Measurements from ENCODE around the gene FBXO8. TPM values are rescaled to one million over a fixed set of nuclear protein-coding genes. Genes with fewer than 3 reads are reported as not detected.

The FBXO8 gene
- total RNA-seq, 1 experiment from 2014 or later = 5.8 TPM

DNA sequence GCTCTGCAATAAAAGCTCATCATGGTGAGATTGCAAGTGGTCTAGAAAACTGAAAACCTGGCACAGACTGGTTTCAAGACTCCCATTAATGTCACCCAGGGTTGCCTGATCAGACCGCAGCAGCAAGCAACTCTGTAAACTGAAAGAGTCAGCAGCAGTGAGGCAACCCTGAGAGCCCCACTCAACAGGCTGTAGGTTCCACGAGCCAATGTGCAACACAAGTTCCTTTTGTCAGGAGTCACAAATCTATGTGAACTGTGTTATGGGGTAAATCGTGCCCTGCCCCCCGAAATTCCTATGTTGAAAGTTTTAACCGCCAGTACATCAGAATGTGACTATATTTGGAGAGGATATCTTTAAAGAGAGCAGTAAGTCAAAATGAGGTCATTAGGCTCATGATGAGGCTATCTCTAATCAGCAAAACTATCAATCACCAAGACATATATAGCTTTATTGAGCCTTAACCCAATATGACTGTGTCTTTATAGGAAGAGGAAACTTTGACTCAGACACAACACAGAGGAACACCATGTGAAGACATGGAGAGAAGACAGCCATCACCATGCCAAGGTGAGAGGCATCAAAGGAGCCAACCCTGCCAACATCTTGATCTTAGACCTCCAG, 94.0 kb downstream of the FBXO8 start:
- TF ChIP-seq, protein P1, sequence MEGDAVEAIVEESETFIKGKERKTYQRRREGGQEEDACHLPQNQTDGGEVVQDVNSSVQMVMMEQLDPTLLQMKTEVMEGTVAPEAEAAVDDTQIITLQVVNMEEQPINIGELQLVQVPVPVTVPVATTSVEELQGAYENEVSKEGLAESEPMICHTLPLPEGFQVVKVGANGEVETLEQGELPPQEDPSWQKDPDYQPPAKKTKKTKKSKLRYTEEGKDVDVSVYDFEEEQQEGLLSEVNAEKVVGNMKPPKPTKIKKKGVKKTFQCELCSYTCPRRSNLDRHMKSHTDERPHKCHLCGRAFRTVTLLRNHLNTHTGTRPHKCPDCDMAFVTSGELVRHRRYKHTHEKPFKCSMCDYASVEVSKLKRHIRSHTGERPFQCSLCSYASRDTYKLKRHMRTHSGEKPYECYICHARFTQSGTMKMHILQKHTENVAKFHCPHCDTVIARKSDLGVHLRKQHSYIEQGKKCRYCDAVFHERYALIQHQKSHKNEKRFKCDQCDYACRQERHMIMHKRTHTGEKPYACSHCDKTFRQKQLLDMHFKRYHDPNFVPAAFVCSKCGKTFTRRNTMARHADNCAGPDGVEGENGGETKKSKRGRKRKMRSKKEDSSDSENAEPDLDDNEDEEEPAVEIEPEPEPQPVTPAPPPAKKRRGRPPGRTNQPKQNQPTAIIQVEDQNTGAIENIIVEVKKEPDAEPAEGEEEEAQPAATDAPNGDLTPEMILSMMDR (IDR thresholded peaks at IDR 0.05) = no peak
- TF ChIP-seq SIN3A (IDR thresholded peaks at IDR 0.05; ENCODE audit: borderline replicate concordance, insufficient read depth, low read depth, low read length) = no peak
- TF ChIP-seq TCF7L2 (IDR thresholded peaks at IDR 0.05; ENCODE audit: low read depth, low read length) = no peak
- no peak for TF ChIP-seq POLR2AphosphoS5 (IDR thresholded peaks at IDR 0.05; ENCODE audit: low read depth, low read length)
- no peak for TF ChIP-seq REST (IDR thresholded peaks at IDR 0.05; ENCODE audit: insufficient read depth in 1 of 2, low read depth in 2 of 2, low read length in 1 of 2)
- Histone ChIP-seq H3K4me3 (ENCODE audit: low read depth in 2 of 2, low read length in 2 of 2) (no peak overlapping the region), H3K27ac (ENCODE audit: low read length) (no peak overlapping the region), H3K4me1 (ENCODE audit: control insufficient read depth, insufficient read depth, low read length) (no peaks in the 10 kb centered on the region), H3K9me3 (ENCODE audit: control insufficient read depth, insufficient read depth, low read depth, low read length) (no peaks in the 10 kb centered on the region), H3K27me3 (ENCODE audit: control insufficient read depth, insufficient read depth, low read length) (no peaks in the 10 kb centered on the region), H3K36me3 (ENCODE audit: control insufficient read depth, insufficient read depth, low read length) (no peaks in the 10 kb centered on the region)
- CTCF ChIA-PET = no interaction called here
- intact Hi-C loops (cut with micrococcal nuclease; ENCODE audit: unreplicated experiment) (no loop called here), in situ Hi-C loops (cut with HindIII; ENCODE audit: low pct_unique_long_range_greater_than_20kb, low sequenced_read_pairs) (no loop called here)
- BruUV-seq (replicated peaks) = no TSS peak
- POLR2A ChIA-PET = no interaction called here
- no peak for DNase-seq (ENCODE audit: low read depth, low spot score)
- no peak for ATAC-seq

Other genes starting within 250 kb of the FBXO8 start
- 9.8 TPM for gene CEP44, start 244 bp upstream of the FBXO8 start, total RNA-seq (2021; ENCODE audit: unreplicated experiment)
- 1.2 TPM for gene HPGD, start 238.8 kb upstream of the FBXO8 start, total RNA-seq (2021; ENCODE audit: unreplicated experiment)